Immature natural killer cell (primary cell): ENCODE data around the gene SEMA6B. TPM values are rescaled to one million over a fixed set of nuclear protein-coding genes. Genes with fewer than 3 reads are reported as not detected.

Source experiments
- DNase-seq, 3 donors: peaks; one replicate each; pipeline ENCODE4 v3.0.0; 2022; ENCODE audit warnings: mixed read lengths in 1 of 3
- H3K27ac Mint-ChIP-seq, 6 donors: one replicate each; pipeline ENCODE4 v1.8.0; 2020; ENCODE audit warnings: mixed read lengths in 6 of 6, mild to moderate bottlenecking in 5 of 6, inconsistent platforms in 4 of 6, moderate library complexity in 3 of 6
- H3K27me3 Mint-ChIP-seq, 3 donors: one replicate each; pipeline ENCODE4 v1.8.0; 2020 to 2021; ENCODE audit warnings: low read depth in 3 of 3, mild to moderate bottlenecking in 3 of 3, mixed read lengths in 3 of 3, moderate library complexity in 3 of 3, inconsistent platforms in 1 of 3
- H3K36me3 Mint-ChIP-seq, 3 donors: one replicate each; pipeline ENCODE4 v1.8.0; 2020; ENCODE audit warnings: mixed read lengths in 3 of 3, inconsistent platforms in 2 of 3, mild to moderate bottlenecking in 2 of 3
- H3K4me1 Mint-ChIP-seq, 2 donors: one replicate each; pipeline ENCODE4 v1.8.0; 2020; ENCODE audit warnings: inconsistent platforms in 2 of 2, mild to moderate bottlenecking in 2 of 2, mixed read lengths in 2 of 2, moderate library complexity in 1 of 2
- H3K4me3 Mint-ChIP-seq, 5 donors: one replicate each; pipeline ENCODE4 v1.8.0; 2020; ENCODE audit warnings: mild to moderate bottlenecking in 5 of 5, mixed read lengths in 5 of 5, inconsistent platforms in 3 of 5, moderate library complexity in 3 of 5
- H3K9me3 Mint-ChIP-seq, 6 donors: one replicate each; pipeline ENCODE4 v1.8.0; 2020; ENCODE audit warnings: mild to moderate bottlenecking in 6 of 6, mixed read lengths in 6 of 6, inconsistent platforms in 4 of 6, moderate library complexity in 3 of 6
- polyA plus RNA-seq, 3 donors: library from polyadenylated mRNA; unstranded; fragments of 300-500 nt; fragmentation: Illumina TruSeq; gene quantifications; one replicate each; pipeline ENCODE4 v1.2.3, GENCODE V29; 2021

The SEMA6B gene
- polyA plus RNA-seq, 3 donors from 2014 or later: not detected

DNA sequence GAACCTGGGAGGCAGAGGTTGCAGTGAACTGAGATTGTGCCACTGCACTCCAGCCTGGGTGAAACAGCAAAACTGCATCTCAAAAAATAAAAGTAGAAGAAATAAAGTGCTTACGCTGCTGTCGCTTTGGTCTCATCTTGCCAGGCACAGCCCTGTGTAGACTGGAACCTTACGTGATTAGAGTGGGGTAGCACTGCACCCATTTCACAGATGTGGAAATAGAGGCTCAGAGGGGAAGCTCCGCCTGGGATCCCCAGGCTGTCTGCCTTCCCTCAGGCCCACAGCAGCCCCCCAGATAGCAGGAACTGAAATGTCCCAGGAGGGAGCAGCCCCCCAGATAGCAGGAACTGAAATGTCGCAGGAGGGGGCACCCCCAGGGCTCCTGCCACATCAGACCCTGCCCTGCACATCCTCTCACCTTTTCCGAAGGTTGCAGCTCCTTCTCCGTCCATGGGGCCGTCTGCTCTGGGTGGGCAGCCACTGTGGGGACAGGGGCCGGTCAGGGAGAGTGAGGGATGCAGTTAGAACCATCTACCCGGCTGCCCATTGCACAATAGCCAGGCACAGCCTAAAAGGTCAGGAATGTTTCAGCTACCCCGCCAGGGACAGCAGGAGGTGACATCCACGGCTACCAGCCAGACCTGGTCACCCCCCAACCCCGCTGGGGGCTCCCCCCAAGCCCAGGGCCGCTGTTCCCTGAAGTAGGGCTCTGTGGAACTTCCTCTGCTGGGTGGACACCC lies 43.1 kb downstream of the SEMA6B start:
- Mint-ChIP-seq H3K4me3 (no peak overlapping the region), H3K36me3 (no peaks in the 10 kb centered on the region), H3K4me1 (no peaks in the 10 kb centered on the region), H3K27me3 (peaks cover 0 to 4% (median 2%) of the 10 kb centered on the region in 3 donors), H3K27ac (no peak overlapping the region), H3K9me3 (no peaks in the 10 kb centered on the region)
- DNase-seq: no peak

DNA sequence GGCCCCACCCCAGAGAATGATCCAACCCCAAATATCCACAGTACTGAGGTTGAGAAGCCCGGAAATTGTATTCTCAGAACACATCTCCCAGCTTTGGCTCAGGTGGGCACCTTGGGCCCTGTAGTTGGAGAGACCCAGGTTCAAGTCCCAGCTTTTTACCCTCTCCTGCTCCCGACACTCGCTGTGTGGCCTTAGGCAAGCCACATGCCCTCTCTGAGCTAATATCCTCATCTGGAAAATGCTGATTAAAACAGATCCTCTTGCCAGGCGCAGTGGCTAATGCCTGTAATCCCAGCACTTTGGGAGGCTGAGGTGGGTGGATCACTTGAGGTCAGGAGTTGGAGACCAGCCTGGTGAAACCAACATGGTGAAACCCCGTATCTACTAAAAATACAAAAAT lies 43.8 kb downstream of the SEMA6B start:
- H3K4me1 Mint-ChIP-seq: no peaks in the 10 kb centered on the region
- H3K36me3 Mint-ChIP-seq: no peaks in the 10 kb centered on the region
- peaks cover 0 to 4% (median 2%) of the 10 kb centered on the region in 3 donors for H3K27me3 Mint-ChIP-seq
- no peaks in the 10 kb centered on the region for H3K9me3 Mint-ChIP-seq
- no peak overlapping the region for H3K27ac Mint-ChIP-seq
- no peak for DNase-seq
- H3K4me3 Mint-ChIP-seq: no peak overlapping the region

DNA sequence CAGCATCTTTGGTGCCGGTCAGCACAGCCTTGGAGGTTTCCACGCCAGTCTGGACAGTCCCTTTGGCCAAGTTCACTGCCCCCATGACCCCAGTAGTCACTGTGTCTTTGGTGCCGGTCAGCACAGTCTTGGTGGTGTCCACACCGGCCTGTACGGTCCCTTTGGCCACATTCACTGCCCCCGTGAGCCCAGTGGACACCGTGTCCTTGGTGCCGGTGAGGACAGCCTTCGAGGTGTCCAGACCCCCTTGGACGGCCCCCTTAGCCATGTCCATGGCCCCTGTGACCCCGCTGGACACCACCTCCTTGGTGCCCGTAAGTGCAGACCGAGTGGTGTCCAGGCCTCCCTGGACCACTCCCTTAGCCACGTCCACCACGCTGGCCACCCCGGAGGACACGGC lies 46.2 kb downstream of the SEMA6B start:
- H3K4me3 Mint-ChIP-seq: no peak overlapping the region
- H3K36me3 Mint-ChIP-seq: no peaks in the 10 kb centered on the region
- DNase-seq: no peak
- no peak overlapping the region for H3K27ac Mint-ChIP-seq
- H3K27me3 Mint-ChIP-seq: no peaks in the 10 kb centered on the region
- H3K9me3 Mint-ChIP-seq: no peaks in the 10 kb centered on the region
- H3K4me1 Mint-ChIP-seq: no peaks in the 10 kb centered on the region

DNA sequence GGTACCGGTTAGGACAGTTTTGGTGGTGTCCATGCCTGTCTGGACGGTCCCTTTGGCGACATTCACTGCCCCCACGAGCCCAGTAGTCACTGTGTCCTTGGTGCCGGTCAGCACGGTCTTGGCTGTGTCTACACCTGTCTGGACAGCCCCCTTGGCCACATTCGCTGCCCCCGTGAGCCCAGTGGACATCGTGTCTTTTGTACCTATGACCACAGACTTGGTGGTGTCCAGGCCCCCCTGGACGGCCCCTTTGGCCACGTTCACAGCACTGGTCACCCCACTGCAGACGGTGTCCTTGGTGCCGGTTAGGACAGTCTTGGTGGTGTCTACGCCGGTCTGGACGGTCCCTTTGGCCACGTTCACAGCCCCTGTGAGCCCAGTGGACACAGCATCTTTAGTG lies 47.4 kb downstream of the SEMA6B start:
- Mint-ChIP-seq H3K4me3 (no peak overlapping the region), H3K36me3 (no peaks in the 10 kb centered on the region), H3K4me1 (no peaks in the 10 kb centered on the region), H3K27me3 (peaks cover 0 to 2% (median 0%) of the 10 kb centered on the region in 3 donors), H3K27ac (no peak overlapping the region), H3K9me3 (no peaks in the 10 kb centered on the region)
- DNase-seq: no peak

DNA sequence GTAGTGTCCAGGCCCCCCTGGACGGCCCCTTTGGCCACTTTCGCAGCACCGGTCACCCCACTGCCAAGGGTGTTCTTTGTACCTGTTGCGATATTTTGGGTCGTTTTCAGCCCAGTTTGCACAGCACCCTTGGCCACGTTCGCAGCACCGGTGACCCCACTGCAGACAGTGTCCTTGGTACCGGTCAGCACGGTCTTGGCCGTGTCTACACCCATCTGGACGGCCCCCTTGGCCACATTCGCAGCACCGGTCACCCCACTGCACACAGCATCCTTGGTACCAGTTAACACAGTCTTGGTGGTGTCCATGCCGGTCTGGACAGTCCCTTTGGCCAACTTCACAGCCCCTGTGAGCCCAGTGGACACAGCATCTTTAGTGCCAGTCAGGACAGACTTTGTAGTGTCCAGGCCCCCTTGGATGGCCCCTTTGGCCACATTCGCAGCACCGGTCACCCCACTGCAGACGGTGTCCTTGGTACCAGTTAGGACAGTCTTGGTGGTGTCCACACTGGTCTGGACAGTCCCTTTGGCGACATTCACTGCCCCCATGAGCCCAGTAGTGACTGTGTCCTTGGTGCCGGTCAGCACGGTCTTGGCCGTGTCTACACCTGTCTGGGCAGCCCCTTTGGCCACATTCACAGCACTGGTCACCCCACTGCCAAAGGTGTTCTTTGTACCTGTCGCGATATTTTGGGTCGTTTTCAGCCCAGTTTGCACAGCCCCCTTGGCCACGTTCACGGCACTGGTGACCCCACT lies 48.0 kb downstream of the SEMA6B start:
- DNase-seq: no peak
- H3K4me1 Mint-ChIP-seq: no peaks in the 10 kb centered on the region
- H3K9me3 Mint-ChIP-seq: no peaks in the 10 kb centered on the region
- peaks cover 0 to 2% (median 0%) of the 10 kb centered on the region in 3 donors for H3K27me3 Mint-ChIP-seq
- H3K36me3 Mint-ChIP-seq: no peaks in the 10 kb centered on the region
- no peak overlapping the region for H3K4me3 Mint-ChIP-seq
- H3K27ac Mint-ChIP-seq: no peak overlapping the region

DNA sequence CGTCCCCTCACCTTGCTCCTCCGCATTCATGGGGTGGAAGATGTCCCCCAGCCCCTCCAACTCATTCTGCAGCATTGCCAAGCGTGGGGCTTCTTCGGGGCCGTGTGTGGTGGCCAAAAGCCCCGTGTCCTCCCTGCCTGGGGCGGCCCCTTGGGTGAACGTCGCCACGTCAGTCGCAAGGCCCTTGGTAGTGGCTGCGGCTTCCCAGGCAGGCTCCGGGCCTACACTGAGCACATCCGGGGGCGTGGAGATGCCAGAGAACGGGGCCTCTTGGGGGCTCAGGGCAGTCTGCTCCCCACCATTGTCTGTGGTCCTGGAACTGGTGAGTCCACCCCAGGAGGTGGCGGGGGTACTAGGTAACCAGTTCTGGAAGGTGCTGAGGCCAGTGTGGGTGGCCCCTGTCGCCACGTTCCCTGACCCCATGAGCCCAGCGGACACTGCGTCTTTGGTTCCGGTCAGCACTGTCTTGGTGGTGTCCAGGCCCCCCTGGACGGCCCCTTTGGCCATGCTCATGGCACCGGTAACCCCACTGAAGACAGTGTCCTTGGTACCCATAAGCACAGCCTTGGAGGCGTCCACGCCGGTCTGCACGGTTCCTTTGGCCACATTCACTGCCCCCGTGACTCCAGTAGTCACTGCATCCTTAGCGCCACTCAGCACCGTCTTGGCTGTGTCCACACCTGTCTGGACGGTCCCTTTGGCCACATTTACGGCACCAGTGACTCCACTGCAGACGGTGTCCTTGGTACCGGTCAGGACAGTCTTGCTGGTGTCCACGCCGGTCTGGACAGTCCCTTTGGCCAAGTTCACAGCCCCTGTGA lies 48.8 kb downstream of the SEMA6B start:
- Mint-ChIP-seq H3K27me3 (peaks cover 0 to 3% (median 2%) of the 10 kb centered on the region in 3 donors), H3K4me3 (no peak overlapping the region), H3K36me3 (peaks cover 0 to 4% (median 4%) of the 10 kb centered on the region in 3 donors), H3K4me1 (no peaks in the 10 kb centered on the region), H3K27ac (no peak overlapping the region), H3K9me3 (no peaks in the 10 kb centered on the region)
- DNase-seq: no peak

DNA sequence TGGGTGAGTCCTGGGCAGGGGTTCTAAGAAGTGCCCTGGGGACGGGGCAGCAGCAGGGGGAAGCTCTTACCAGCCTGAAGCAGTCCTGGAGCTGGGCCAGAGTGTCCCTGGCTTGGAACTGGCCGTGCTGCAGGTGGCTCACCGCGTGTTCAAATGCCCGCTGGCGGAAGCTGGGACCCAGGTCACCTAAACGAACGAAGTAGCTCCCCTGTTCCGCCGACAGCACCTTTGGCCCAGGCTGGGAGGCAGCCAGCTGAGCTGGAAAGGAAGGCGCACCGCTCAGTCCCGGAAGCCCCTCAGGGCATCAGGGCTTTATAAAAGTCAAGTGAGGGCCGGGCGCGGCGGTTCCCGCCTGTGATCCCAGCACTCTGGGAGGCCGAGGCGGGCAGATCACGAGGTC lies 50.8 kb downstream of the SEMA6B start:
- H3K27ac Mint-ChIP-seq: no peak overlapping the region

DNA sequence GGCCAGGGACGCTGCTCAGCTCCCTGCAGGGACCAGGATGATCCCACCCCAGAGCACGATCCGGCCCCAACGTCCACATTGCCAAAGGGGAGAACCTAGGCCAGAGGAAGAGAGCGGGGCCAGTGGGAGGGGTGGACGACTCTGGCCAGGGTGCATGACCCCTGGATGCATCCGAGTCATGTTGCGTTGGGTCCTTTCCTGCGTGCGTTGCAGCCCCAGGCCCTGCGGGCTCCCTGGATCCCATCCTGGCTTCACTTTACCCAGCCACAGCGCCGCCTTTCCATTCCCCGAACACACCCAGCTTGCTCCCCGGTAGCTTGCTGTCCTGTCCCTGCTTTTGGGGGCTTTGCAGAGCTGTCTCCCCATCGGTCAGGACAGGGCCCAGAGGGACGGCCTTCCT lies 51.7 kb downstream of the SEMA6B start:
- peaks cover 0 to 4% (median 4%) of the 10 kb centered on the region in 3 donors for H3K36me3 Mint-ChIP-seq
- no peak overlapping the region for H3K4me3 Mint-ChIP-seq
- peaks cover 0 to 3% (median 2%) of the 10 kb centered on the region in 3 donors for H3K27me3 Mint-ChIP-seq
- no peaks in the 10 kb centered on the region for H3K9me3 Mint-ChIP-seq
- no peak overlapping the region for H3K27ac Mint-ChIP-seq
- H3K4me1 Mint-ChIP-seq: no peaks in the 10 kb centered on the region
- no peak for DNase-seq

More for the DNA sequence above, 50.8 kb downstream of the SEMA6B start:
- no peak overlapping the region for H3K4me3 Mint-ChIP-seq
- peaks cover 0 to 4% (median 4%) of the 10 kb centered on the region in 3 donors for H3K36me3 Mint-ChIP-seq
- peaks cover 0 to 3% (median 2%) of the 10 kb centered on the region in 3 donors for H3K27me3 Mint-ChIP-seq
- H3K9me3 Mint-ChIP-seq: no peaks in the 10 kb centered on the region
- no peak for DNase-seq
- H3K4me1 Mint-ChIP-seq: no peaks in the 10 kb centered on the region

DNA sequence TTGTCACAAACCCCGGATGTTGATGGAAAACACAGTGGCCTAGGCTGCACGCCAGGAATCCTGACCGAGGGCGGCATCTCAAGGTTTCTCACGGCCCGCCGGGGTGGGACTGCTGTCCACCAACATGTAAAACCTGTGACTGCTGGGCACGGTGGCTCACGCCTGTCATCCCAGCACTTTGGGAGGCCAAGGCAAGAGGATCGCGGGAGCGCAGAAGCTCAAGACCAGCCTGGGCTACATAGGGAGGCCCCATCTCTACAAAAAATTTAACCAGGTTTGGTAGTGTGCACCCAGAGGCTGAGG lies 52.4 kb downstream of the SEMA6B start:
- Mint-ChIP-seq H3K36me3 (peaks cover 0 to 4% (median 4%) of the 10 kb centered on the region in 3 donors), H3K4me1 (no peaks in the 10 kb centered on the region), H3K4me3 (no peak overlapping the region), H3K9me3 (no peaks in the 10 kb centered on the region), H3K27me3 (peaks cover 0 to 3% (median 2%) of the 10 kb centered on the region in 3 donors), H3K27ac (no peak overlapping the region)
- DNase-seq: no peak

DNA sequence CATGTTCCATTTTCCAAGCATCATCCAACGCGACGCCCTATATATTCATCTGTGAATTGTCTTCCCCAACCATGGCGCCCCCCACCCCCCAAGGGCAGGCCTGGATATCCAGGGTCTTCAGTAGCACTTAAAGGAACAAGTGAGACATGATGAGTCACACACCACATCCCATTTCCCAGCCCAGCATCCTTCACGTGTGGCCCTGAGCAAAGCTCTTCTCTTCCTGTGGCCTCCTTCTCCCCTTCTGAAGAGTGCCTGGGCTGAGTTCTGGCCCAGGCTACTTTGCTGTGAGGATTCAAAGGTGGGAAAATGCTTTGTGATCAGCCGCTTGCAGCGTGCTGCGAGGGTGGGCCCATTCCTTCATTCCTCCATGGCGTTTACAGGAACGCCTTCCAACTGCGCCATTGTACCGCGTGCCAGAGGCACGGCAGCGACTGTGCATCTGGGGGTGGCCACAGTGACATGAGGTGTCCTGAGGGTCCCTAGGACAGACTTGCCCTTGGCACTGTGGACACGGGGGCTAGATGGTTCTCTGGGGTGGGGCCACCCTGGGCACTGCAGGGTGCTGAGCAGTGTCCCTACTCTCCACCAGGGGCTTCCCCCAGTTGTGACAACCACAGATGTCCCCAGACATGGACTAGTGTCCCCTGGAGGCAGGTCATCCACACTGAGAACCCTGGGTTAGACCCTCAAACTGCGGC lies 52.9 kb downstream of the SEMA6B start:
- no peak for DNase-seq
- Mint-ChIP-seq H3K27ac (peak overlapping the region in 1 of 6 donors; percentile 77), H3K36me3 (peaks cover 0 to 4% (median 4%) of the 10 kb centered on the region in 3 donors), H3K4me3 (no peak overlapping the region), H3K27me3 (peaks cover 0 to 3% (median 2%) of the 10 kb centered on the region in 3 donors), H3K9me3 (no peaks in the 10 kb centered on the region), H3K4me1 (no peaks in the 10 kb centered on the region)

DNA sequence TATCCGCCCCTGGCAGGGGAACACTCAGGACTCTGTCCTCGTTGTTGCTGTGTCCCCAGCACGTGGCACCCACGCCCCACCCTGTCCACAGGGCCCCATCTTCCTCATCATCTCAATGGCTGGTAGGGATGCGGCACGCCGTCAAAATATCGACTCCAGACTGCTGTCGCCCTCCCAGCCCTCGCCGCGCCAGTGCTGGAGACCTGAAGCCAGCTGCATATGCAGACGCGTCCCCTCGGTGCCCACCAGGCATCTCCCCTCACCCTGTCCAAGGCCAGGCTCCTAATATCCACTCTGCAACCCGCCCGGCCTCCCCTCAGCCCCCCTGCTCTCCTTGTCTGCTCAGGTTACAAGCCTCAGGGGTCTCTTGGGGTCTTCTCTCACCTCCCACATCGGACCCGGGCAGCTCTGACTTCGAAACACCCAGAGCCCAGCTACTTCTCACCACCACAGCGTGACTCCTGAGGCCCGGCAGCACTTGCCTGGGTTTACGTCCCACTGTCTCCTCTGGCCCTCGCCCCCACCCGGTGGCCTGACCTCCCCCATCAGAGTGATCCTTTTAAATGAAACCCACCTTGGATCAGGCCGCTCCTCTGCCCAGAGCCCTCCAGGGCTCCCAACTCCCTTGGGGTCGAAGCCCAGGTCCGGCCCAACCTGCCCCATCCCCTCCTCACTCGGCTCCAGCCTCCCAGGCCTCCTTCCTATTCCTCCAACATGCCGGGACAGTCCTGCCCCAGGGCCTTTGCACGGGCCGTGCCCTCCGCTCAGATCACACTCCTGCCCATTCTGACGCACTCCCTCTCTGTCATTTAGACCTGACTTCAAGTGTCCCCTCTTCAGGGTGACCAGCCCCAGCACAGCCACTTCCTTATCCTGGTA lies 53.7 kb downstream of the SEMA6B start:
- Mint-ChIP-seq H3K36me3 (peaks cover 0 to 4% (median 4%) of the 10 kb centered on the region in 3 donors), H3K27me3 (peaks cover 0 to 3% (median 2%) of the 10 kb centered on the region in 3 donors), H3K27ac (peak overlapping the region in 2 of 6 donors; percentile 32 to 77), H3K4me3 (no peak overlapping the region), H3K4me1 (no peaks in the 10 kb centered on the region), H3K9me3 (no peaks in the 10 kb centered on the region)
- no peak for DNase-seq

DNA sequence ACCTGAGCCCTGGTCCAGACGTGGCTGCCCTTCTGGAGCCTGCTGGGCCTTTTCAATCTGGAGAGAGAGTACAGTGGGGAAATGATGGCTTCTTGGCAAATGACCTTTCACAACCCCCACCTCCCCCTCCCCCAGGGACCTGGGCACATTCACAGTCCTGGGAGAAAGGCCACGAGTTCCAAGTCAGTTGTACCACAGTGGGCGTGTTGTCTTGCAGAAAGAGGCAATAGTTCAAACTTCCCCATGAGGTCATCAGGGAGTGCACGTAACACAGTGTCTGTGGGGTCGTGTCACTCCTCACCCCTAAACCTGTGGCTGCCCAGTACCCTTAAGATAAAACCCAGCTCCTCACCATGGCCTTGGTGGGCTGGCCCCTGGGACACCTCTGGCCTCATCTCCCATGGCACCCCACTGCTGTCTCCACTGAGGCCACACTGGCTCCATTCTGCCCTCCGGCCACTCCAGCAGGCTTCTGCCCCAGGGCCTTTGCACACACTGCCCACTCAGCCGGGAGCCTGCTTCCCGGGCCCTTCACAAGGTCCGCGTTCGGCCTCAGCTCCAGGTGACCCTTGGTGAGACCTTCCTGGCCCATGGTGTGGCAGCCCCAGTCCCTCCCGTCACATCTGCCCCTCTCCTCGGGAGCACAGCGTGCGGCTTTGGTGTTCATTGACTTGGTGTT lies 54.5 kb downstream of the SEMA6B start:
- H3K27ac Mint-ChIP-seq: no peak overlapping the region

More for the DNA sequence above, 54.5 kb downstream of the SEMA6B start:
- H3K4me3 Mint-ChIP-seq: no peak overlapping the region
- H3K27me3 Mint-ChIP-seq: peaks cover 0 to 3% (median 2%) of the 10 kb centered on the region in 3 donors
- no peaks in the 10 kb centered on the region for H3K4me1 Mint-ChIP-seq
- DNase-seq: no peak
- H3K9me3 Mint-ChIP-seq: no peaks in the 10 kb centered on the region
- peaks cover 0 to 4% (median 4%) of the 10 kb centered on the region in 3 donors for H3K36me3 Mint-ChIP-seq
